Putamen (tissue), 1 donor: ENCODE measurements around the gene GDI2.
"Not testable (repeated sequence)": the region's sequence is repeated elsewhere in the genome, so short reads cannot be mapped to it uniquely, and the experiment has no call there.

ENCODE experiments used
- DNase-seq: peaks from one replicate; pipeline ENCODE4 v3.0.0-alpha.2; 2016; ENCODE audit warnings: low spot score

Gene GDI2

DNA sequence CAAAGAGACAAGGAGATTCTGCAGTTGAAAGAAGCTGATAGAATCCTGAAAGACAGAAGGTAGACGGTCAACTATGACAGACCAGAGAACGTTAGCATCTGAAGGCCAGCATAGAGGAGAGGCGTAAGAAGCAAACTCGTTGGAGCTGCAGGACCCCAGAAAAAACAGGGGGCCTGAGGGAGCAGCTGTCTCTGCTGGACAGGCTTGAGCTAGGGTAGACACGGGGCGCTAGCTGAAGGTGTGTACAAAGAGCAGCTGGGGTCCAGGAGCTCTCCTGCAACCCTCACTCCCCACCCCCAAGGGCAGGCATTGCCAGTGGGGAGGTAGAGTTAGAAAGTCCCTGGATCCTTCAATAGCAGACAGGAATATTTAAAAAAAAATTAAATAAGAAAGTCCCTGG, 14.6 kb upstream of the GDI2 start:
- no peak for DNase-seq

DNA sequence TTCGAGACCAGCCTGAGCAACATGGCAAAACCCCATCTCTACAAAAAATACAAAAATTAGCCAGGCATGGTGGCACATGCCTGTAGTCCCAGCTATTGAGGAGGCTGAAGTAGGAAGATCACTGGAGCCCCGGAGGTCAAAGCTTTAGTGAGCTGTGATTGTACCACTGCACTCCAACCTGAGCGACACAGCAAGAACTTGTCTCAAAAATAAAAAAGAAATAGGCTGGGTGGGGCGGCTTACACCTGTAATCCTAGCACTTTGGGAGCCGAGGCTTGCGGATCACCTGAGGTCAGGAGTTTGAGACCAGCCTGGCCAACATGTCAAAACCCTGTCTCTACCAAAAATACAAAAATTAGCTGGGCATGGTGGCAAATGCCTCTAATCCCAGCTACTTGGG, 13.3 kb upstream of the GDI2 start:
- not testable (repeated sequence) for DNase-seq

DNA sequence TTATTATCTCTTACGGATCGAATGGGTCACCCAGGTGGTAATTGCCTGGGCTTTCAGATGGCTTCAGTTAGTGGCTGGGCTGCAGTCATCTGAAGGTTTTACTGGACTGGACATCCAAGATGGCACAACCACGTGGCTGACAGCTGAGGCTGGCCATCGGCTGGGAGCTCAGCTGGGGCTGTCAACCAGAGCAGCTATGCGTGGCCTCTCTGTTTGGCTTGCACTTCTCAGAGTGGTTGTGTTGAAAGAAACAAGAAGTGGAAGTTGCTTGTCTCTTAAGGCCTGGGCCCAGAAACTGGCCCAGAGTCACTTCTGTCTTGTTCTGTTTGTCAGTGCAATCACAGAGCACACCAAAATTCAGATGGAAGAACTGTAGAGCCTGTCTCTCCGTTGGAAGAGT, 5.7 kb upstream of the GDI2 start:
- peak; percentile 13 for DNase-seq

DNA sequence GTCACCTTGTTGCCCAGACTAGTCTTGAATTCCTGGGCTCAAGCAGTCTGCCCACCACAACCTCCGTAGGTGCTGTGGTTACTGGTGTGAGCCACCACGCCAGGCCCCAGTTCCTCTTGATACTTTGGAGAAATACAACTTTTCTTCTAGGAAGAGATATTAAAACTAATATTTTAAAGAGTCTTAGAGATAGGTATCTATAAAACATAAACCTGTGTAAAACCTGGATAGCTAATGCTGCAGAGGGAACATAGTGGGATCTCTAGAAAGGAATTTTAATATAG, 4.8 kb upstream of the GDI2 start:
- DNase-seq = no peak

DNA sequence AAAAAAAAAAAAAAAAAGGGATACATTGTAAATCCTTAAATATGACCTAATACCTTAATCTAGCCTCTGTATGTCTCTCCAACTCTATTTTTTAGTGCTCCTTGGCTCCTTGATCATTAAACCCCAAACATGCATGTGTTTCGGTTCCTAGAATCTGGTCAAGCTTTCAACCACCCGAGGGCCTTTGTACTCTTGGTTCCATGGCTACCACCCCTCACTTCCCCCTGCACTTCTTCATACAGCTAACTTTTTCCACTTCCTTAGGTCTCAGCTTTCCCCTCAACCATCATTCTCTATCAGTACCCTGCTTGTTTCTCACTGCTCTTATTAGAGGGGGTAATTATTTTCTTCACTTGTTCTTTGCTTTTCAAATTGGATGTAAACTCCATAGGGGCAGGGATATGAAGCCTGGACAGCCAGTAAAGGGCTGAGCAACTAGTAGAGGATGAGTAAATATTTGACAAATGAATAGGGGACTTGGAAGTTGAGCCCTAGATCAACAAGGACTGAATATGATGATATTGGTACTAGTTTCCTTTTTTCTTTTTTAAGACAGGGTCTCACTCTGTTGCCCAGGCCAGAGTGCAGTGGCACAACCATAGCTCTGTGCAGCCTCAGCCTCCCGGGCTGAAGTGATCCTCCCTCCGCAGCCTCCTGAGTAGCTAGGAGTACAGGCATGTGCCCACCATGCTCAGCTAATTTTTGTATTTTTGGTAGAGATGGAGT, 4.3 kb upstream of the GDI2 start:
- no peak for DNase-seq

DNA sequence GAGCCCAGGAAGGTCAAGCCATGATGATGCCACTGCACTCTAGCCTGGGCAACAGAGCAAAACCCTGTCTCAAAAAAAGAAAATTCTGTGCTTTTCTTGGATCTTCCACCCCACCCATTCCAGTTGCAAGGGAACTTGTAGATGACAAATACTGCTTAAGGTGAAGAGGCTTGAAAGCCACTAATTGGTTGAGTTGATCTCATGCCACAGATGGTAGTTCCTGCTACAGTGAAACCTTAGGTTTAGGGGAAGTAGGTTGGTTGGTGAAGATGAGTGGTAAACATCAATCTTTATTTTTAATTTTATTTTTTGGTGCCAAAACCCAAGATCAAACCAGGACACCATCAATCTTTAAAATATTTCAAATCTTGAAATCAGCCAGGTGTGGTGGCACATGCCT, 2.9 kb upstream of the GDI2 start:
- no peak for DNase-seq

DNA sequence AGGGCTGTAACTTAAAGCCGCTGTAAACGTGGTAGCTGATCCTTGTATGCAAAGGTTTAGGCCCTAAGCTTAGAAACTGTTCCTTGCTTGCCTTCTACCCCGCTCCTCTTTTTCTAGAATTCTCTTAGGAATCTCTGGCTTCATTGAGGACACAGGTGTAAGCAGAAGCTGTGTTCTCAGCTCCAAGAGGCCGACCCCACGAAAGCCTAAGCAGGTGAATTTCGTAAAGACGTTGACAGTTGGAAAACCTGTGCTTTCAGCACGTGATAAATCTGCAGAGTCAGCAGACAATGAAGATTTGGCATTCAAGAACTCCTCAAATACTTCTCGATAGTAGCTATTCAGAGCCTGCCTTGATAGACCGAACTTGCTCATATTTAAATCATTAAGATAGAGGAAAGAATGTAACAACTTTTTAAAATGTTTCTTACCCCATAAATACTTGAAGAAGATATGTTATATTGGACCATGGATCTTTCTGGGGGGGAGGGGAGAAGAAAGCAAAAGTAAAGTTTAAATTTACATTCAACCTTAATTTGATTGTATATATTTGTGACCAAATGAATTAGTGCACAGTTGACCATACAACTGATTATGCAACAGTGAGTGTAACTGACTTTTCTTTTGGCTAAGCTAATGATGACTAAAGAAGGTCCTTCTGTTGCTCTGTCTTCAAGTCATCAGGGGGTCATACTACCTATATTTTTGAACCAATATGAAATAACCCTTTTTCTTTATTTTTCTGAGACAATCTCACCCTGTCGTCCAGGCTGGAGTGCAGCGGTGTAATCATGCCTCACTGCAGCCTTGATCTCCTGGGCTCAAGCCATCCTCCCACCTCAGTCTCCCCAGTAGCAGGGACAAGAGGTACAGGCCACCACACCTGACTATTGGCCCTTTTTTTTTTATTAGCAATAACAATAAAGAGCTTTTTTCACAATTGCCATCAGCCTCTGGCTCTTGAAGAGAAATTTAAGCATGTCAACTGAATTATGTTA, 1.2 kb upstream of the GDI2 start:
- DNase-seq = no peak

DNA sequence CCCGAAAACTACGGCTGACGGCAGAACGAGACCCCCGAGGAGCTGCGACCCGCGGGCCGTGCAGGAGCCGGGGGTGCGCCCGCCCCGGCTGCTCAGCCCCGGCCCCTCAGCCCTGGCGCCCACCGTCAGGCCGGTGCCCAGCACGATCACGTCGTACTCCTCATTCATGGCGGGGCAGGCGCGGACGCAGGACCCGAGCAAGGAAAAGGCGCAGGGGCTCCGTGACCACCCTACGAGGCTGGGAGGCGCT, 218 bp downstream of the GDI2 start:
- no peak for DNase-seq

DNA sequence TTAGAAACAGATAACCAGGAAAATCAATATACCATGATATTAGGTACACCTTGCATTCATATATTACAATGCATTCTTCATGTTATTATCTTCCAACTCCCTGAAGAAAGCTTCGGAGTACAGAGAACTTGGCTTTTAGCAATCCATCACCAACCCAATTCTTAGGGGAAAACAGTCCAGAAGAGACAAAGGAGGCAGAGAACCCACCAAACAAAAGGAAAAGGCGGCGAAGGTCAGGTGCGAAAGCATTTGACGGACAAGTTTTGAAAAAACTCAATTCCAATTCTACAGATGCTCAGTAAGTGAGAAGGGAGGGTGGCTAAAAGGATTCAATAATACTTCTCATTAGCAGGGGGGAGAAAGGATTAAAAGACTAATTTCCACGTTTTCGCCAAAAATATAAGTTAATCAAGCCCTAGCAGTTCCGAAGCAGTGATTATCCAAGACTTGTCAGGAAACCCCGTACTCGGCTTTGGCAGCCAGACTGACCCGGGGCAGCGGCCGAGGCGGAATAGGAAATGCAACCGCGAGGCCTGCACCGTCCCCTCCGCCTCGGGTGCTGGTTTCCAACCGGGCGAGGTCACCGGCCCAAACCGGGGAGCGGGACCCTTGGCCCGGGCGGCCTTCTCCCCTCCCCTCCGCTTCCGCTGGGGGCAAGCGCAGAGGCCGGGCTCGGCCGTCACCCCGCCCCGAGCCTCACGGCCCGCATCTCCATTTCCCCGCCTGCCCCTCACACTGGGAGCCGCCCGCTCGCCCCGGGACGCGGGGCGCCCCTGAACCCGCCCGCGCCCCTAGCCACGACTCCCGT, 747 bp downstream of the GDI2 start:
- DNase-seq = peak; percentile 33

DNA sequence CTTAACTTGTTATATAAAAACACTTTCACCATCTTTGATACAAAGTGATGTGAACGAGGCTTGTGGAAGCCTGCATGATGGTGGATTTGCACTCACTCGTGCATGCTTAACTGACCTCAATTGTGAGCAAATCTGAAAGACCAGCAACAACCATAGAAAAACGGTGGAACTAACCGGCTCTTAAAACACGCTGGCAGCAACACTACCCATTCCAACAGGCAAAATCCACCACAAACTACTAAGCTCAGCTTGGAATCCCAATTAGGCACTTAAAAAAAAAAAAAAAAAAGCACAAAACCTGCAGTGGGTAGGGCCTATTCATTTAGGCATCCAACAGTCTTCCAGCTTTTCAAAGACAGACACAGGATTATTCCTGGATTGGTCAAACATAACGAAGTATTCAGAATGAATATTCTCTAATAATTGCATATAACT, 1.8 kb downstream of the GDI2 start:
- peak; percentile 4 for DNase-seq

DNA sequence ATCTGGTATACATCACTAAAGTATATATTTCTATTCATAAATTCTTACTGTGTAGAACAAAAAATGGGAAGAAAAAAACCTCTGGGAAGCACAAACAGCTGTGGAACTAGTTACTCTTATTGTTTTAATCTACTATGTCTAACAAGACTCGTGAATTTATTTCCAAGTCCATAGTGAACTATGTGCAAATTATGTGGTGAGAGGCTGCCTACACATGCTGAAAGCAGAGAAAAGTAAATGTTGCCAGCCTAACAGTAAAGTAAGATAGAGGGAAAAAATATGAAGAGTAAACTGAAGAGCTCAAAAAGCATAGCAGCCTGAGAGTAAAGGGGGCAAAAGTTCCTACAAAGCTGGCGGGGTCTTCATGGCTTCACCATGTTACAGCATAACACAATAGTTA, 3.0 kb downstream of the GDI2 start:
- no peak for DNase-seq

DNA sequence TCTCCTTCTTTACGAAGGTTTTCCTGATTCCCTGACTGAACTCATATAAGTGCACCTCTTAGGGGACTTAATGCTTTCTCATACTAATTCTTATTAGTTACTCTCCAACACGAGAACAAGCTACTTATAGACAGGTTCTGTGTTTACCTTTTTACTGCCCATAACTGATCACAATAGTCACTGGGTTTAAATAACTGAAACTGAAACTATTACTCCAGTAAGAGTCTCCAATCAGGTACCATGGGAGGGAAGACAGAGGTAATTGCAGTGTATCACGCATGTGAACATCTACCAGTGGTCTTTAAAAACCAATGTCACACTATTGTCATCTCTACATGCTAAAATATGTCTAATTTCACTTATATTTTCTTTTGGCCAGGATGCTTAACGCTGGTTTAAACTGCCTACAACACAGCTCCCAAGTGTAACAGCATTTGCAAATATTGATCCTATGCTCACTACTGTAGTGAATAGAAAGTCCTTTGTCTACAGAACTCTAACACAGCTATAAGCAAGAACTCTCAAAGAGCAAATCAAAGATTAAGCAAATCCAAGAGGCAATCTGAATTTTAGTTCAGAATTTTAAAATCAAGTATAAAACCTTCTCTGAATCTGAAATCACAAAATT, 3.6 kb downstream of the GDI2 start:
- no peak for DNase-seq

DNA sequence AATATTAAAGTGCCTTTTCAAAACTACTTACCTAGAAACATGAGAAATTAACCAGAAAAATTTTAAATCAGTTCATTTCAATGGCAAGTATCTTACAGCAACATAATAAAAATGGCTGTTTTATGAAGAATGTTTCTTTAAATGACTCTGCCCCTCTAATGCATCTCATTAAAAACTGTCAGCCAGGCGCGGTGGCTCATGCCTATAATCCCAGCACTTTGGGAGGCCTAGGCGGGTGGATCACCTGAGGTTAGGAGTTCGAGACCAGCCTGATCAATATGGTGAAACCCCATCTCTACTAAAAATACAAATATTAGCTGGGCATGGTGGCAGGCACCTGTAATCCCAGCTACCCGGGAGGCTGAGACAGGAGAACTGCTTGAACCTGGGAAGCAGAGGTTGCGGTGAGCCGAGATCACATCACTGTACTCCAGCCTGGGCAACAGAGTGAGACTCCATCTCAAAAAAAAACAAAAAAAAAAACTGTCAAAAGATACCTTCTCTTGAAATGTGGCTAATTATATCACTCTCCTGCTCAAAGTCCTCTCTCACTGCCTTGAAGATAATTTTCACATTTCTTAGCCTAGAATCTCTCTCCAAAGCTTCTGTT, 4.3 kb downstream of the GDI2 start:
- DNase-seq = not testable (repeated sequence)

DNA sequence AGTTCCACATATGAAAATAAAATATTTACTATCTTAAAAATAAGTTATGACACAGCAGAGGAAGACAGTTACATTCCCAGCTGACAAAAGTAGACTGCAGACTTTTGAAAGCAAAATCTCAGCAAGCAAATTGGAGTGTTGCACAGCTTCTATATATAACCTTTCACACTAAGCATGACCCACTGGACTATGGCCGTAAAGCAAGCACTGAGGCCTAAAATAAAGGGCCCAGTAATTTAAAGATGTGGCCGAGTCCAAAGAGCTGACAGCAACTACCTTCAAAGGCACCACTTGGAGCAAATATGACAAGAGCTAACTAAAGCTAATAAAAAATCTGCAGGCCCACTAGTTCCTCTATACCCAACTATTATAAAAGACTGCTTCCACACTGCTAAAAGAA, 6.5 kb downstream of the GDI2 start:
- no peak for DNase-seq

DNA sequence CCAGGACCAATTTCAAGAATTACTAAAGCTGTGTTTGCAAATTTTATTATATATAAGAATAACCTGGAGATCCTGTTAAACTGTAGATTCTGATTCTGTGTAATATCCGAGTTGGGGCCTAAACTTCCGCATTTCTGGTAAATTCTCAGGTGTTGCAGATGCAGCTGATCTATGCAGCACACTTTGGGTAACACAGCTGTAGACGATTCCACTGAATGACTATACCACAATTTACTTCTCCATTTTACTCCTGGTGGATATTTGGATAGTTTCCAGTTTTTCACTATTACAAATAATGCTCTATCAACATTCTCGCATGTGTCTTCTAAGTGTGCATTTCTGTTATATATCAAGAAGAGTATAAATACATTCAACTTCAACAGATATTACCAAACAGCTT, 7.5 kb downstream of the GDI2 start:
- no peak for DNase-seq

DNA sequence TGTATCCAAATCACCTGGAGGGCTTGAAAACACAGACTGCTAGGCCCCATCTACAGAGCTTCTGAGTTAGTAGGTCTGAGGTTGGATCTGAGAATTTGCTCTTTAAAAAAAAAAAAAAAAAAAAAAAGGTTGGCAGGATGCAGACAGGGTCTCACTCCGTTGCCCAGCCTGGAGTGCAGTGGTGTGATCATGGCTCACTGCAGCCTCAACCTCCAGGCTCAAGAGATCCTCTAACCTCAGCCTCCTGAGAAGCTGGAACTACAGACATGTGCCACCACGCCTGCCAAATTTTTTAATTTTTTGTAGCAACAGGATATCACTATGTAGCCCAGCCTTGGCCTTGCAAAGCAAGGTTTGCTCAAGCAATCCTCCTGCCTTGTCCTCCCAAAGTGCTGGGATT, 8.0 kb downstream of the GDI2 start:
- DNase-seq = no peak

DNA sequence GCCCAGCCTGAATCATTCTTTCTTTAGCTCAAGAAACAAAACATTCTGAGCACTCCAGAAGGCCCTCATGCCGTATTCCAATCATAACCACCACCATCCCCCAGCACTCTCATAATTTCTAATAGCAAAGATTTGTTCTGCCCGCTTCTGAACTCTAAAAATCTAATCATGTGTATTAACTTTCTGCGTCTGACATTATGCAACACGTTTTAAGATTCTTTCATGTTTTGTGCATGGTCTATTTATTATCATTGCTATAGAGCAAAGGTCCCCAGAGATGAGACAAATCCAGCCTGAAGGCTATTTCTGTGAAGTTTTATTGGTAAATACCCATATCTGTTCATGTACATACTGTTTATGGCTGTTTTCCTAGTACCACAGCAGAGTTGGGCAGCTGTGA, 8.8 kb downstream of the GDI2 start:
- DNase-seq = no peak

DNA sequence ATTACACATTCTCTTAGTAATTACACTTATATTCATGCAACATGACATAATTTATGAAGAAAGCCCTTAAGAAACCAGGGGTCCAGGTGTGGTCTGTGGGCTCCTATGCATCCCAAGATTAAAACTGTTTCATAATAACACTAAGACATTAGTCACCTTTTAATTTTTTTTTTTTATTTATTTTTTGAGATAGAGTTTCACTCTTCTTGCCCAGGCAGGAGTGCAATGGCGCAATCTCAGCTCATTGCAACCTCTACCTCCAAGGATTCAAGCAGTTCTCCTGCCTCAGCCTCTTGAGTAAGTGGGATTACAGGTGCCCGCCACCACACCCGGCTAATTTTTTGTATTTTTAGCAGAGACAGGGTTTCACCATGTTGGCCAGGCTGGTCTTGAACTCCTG, 12.5 kb downstream of the GDI2 start:
- DNase-seq = no peak

DNA sequence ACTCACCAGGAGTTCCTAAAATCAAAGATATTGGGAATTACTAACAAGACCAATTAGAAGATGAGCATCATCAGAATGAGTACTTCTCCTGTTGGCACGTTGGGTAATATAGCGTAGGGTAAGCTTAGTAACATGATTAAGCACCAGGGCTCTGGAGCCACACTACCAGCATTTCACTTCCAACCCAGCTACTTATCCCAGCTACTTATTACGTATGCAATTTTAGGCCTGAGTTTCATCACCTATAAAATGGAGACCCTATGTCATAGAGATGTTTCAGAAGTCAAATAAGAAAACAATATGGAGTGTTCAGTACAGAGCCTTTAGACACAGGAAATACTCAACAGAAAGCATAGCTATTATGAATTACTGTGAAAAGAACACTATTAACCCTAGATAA, 19.0 kb downstream of the GDI2 start:
- no peak for DNase-seq

DNA sequence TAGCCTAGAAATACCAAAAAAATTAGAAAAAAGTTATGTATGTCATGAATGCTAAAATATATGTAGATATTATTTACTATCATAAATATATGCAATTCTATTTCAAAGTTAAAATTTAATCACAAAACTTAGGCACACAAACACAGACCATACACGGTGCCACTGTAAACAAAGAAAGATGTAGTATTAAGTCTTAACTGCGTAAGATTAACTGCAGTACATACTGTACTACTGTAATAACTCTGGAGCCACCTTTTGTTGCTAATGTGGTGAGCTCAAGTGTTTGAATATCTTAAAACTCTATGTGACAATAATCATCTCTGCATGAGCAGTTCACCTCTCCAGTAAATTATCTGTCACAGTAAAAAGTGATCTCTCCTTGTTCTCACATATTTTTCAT, 23.6 kb downstream of the GDI2 start:
- DNase-seq = no peak

DNA sequence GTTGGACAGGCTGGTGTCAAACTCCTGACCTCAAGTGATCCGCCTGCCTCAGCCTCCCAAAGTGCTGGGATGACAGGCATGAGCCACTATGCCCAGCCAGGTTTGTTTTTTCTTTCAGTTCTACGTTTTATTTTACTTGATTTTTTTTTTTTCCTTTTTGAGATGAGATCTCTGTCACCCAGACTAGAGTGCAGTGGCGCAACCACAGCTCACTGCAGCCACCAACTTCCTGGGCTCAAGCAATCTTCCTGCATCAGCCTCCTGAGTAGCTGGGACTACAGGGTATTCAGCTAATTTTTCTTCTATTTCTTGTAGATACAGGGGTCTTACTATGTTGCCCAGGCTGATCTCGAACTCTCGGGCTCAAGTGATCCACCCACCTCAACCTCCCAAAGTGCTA, 24.3 kb downstream of the GDI2 start:
- no peak for DNase-seq

DNA sequence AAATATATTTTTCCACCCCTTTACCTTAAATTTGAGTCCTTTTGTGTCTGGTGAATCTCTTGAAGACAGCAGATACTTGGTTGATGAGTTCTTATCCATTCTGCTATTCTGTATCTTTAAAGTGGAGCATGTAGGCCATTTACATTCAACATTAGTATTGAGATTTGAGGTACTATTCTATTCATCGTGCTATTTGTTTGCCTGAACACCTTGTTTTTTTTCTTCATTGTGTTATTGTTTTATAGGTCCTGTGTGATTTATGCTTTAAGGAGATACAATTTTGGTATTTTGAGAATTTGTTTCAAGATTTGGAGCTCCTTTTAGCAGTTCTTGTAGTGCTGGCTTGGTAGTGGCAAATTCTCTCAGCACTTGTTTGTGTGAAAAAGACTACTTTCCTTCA, 29.9 kb downstream of the GDI2 start:
- DNase-seq = no peak
